ENCODE data around the gene NBAS.

The NBAS gene

DNA sequence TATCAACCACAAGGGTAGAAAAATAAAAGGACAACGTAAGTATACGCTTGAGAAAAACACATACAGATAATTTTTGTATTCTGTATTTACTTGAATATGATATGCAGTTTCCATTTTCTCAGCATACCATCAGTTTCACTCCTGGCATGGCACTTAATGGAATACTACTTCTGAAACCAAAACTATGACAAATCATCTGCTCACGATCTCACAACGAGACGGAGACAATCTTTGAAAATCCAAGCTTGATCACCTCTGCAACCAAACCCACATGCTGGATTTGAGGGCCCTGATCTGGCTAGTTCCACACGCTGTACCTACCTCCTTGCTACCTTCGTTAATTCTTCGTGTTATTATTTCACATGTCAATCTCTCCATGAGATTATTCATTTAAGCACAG lies 387.6 kb downstream of the NBAS start:
- DNase-seq, result no peak
- intact Hi-C loops (cut with DNase I), result no loop called here

GRCh38 chr2:15172825-15173224 lies 388.3 kb downstream of the NBAS start:
- no peak for DNase-seq
- intact Hi-C loops (cut with DNase I), result no loop called here

DNA sequence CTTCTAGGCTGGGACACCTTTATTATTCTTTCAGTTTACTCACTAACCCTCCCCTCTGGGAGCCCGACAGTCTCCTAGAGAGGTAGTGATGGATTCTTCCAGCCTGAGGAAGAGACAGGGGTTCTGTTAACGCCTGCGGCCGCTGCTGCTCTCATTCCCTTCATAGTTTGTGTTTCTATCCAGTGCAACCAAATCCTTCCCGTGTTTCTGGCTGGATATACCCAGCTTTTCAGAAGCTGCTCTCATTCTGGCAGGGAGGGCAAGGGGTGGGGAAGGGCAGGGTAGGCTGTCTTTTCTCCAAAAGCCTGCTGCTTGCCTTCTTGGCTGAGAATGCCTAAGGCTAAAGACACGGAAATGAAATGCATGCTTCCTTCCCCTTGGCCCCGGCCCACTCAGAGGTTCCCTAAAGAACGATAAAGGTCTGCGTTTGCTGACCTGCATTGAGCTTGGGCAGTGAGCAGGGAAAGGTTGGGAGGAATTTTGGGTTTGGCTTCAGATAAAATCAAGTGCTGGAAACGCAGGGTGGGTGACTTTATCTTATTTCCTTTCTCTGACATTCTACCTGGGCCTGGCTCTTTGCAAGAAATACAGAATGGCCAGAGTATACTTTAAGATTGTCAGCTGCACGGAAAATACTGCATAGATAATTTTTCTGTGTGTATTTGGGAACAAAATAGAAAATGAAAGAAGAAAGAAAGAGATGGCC lies 390.9 kb downstream of the NBAS start:
- no peak for DNase-seq
- intact Hi-C loops (cut with DNase I), result no loop called here

GRCh38 chr2:15169326-15170069 lies 391.6 kb downstream of the NBAS start:
- no peak for DNase-seq
- intact Hi-C loops (cut with DNase I), result no loop called here

GRCh38 chr2:15168116-15168515 lies 393.0 kb downstream of the NBAS start:
- intact Hi-C loops (cut with DNase I), result no loop called here
- DNase-seq, result no peak

GRCh38 chr2:15166878-15167277 lies 394.3 kb downstream of the NBAS start:
- intact Hi-C loops (cut with DNase I), result no loop called here
- DNase-seq, result no peak

DNA sequence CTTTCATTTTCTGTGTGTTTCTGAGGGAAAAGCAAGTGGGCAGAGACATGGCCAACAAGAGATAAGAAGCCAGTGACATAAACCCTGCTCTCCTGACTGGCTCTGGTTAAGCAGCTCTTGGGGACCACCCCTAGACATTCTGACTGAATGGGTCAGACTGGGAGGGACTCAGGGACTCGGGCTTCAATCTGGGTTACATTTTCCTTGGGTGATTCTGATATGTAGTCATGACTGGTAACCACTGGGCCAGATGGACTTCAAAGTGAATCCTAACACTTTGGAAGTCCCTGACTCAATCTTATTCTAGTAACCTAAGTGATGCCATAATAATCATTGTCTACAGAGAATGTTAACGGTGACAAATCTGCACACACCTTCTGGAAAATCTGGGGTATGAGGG lies 397.8 kb downstream of the NBAS start:
- DNase-seq, result no peak
- intact Hi-C loops (cut with DNase I), result no loop called here

DNA sequence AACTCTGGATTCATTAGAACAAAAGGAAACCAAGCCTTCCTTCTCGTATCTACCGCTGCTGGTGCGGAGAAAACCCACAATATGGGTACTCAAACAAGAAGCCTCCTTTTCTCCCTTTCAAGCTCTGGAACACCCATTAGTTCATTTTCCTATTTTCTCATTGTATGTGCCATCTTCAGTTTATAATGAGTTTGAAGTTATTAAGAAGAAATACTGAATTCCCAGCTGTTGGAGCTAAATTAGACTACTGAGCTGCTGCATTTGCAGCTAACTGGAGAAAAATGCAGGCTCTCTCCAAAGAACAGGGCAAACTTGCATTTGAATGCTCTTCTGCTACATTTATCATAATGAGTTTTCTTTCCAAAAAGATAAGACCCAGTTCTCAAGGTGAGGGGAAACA lies 398.5 kb downstream of the NBAS start:
- intact Hi-C loops (cut with DNase I), result no loop called here
- no peak for DNase-seq

- intact Hi-C loops (cut with DNase I), result no loop called here
- no peak for DNase-seq
Measured at GRCh38 chr2:15160201-15160991, 400.7 kb downstream of the NBAS start.

GRCh38 chr2:15159751-15160177 lies 401.4 kb downstream of the NBAS start:
- DNase-seq, result peak in 22 of 42 donors; percentile 25 to 82 (median 61)
- intact Hi-C loops (cut with DNase I), result no loop called here

- intact Hi-C loops (cut with DNase I), result no loop called here
- no peak for DNase-seq
Measured at GRCh38 chr2:15159206-15159605, 401.9 kb downstream of the NBAS start.

GRCh38 chr2:15158532-15158931 lies 402.6 kb downstream of the NBAS start:
- intact Hi-C loops (cut with DNase I), result no loop called here
- no peak for DNase-seq

- DNase-seq, result peak; percentile 35 to 93 (median 71)
- intact Hi-C loops (cut with DNase I), result no loop called here
Measured at GRCh38 chr2:15158100-15158499, 403.0 kb downstream of the NBAS start.

- DNase-seq, result no peak
- intact Hi-C loops (cut with DNase I), result no loop called here
Measured at GRCh38 chr2:15155959-15156574, 405.1 kb downstream of the NBAS start.

- intact Hi-C loops (cut with DNase I), result no loop called here
- no peak for DNase-seq
Measured at GRCh38 chr2:15154297-15154696, 406.8 kb downstream of the NBAS start.

- intact Hi-C loops (cut with DNase I), result no loop called here
- no peak for DNase-seq
Measured at GRCh38 chr2:15152382-15152781, 408.8 kb downstream of the NBAS start.

- intact Hi-C loops (cut with DNase I), result no loop called here
Measured at GRCh38 chr2:15149063-15149462, 412.1 kb downstream of the NBAS start.

GRCh38 chr2:15147591-15147990 lies 413.5 kb downstream of the NBAS start:
- DNase-seq, result no peak
- intact Hi-C loops (cut with DNase I), result no loop called here

More at GRCh38 chr2:15149063-15149462, 412.1 kb downstream of the NBAS start:
- no peak for DNase-seq

GRCh38 chr2:15146960-15147359 lies 414.2 kb downstream of the NBAS start:
- intact Hi-C loops (cut with DNase I), result no loop called here
- no peak for DNase-seq

GRCh38 chr2:15145919-15146318 lies 415.2 kb downstream of the NBAS start:
- DNase-seq, result no peak
- intact Hi-C loops (cut with DNase I), result no loop called here
